ENCODE measurements around the gene GLIPR2. TPM values are rescaled to one million over a fixed set of nuclear protein-coding genes. Genes with fewer than 3 reads are reported as not detected.
"Not testable (repeated sequence)": the region's sequence is repeated elsewhere in the genome, so short reads cannot be mapped to it uniquely, and the experiment has no call there.

GLIPR2 gene
- total RNA-seq, 1 donor from 2014 or later, result 8.7 TPM

DNA sequence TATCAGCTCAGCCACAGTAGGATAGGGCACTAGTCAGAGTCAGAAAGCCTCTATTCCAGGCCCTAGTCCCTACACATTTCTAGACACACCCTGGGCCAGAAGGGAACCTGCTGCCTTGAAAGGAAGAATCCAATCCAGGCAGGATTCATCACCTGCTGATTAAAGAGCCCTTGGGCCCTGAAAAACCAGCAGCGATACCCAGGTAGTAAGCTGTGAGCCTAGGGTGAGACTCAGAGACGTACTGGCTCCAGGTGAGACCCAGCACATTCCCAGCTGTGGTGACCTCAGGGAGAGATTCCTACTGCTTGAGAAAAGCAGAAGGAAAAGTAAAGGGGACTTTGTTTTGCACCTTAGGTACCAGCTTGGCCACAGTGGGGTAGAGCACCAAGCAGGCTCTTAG is 37.3 kb downstream of the GLIPR2 start:
- H3K9me3 ChIP-seq (replicated peaks), result no peaks in the 10 kb centered on the region
- TF ChIP-seq CTCF (IDR thresholded peaks at IDR 0.05; ENCODE audit: borderline replicate concordance), result no peak
- no peak overlapping the region for H3K27ac ChIP-seq (replicated peaks)
- H3K4me3 ChIP-seq, result no peak overlapping the region
- H3K36me3 ChIP-seq, result no peaks in the 10 kb centered on the region
- H3K27me3 ChIP-seq (ENCODE audit: low read depth), result peaks cover 18% of the 10 kb centered on the region
- no peaks in the 10 kb centered on the region for H3K4me1 ChIP-seq
- no peak for DNase-seq
- intact Hi-C loops (cut with micrococcal nuclease), result no loop called here

DNA sequence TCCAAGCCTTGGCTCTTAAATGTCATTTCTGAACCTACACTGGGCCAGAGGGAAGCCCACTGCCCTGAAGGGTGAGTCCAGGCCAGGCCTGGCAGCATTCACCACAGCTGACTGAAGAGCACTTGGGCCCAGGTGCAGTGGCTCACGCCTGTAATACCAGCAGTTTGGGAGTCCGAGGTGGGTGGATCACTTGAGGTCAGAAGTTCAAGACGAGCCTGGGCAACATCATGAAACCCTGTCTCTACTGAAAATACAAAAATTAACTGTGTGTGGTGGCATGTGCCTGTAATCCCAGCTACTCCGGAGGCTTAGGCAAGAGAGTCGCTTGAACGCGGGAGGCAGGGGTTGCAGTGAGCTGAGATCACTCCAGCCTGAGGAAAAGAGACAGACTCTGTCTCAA is 37.7 kb downstream of the GLIPR2 start:
- H3K27ac ChIP-seq (replicated peaks), result no peak overlapping the region
- no peak for TF ChIP-seq CTCF (IDR thresholded peaks at IDR 0.05; ENCODE audit: borderline replicate concordance)
- intact Hi-C loops (cut with micrococcal nuclease), result no loop called here
- no peaks in the 10 kb centered on the region for H3K36me3 ChIP-seq
- no peak overlapping the region for H3K4me3 ChIP-seq
- no peaks in the 10 kb centered on the region for H3K4me1 ChIP-seq
- no peak for DNase-seq
- H3K27me3 ChIP-seq (ENCODE audit: low read depth), result peaks cover 14% of the 10 kb centered on the region
- H3K9me3 ChIP-seq (replicated peaks), result no peaks in the 10 kb centered on the region

GRCh38 chr9:36174731-36175130 is 38.2 kb downstream of the GLIPR2 start:
- intact Hi-C loops (cut with micrococcal nuclease), result no loop called here
- no peak for DNase-seq
- Histone ChIP-seq H3K27ac (replicated peaks) (no peak overlapping the region), H3K36me3 (no peaks in the 10 kb centered on the region), H3K4me1 (no peaks in the 10 kb centered on the region), H3K27me3 (ENCODE audit: low read depth) (peaks cover 11% of the 10 kb centered on the region), H3K4me3 (no peak overlapping the region), H3K9me3 (replicated peaks) (no peaks in the 10 kb centered on the region)
- TF ChIP-seq CTCF (IDR thresholded peaks at IDR 0.05; ENCODE audit: borderline replicate concordance), result no peak

DNA sequence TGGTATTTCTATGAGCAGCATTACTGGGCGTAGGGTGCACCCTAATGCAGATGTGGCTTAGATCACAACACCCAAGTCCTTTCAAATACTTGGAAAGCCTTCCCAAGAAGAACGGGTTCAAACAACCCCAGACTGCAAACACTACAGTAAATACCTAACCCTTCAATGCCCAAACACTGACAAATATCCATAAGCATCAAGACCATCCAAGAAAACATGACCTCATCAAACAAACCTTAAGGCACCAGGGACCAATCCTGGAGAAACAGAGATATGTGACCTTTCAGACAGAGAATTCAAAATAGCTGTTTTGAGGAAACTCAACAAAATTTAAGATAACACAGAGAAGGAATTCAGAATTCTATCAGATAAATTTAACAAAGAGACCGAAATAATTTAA is 38.7 kb downstream of the GLIPR2 start:
- H3K27ac ChIP-seq (replicated peaks); H3K4me1 ChIP-seq: not testable (repeated sequence)

DNA sequence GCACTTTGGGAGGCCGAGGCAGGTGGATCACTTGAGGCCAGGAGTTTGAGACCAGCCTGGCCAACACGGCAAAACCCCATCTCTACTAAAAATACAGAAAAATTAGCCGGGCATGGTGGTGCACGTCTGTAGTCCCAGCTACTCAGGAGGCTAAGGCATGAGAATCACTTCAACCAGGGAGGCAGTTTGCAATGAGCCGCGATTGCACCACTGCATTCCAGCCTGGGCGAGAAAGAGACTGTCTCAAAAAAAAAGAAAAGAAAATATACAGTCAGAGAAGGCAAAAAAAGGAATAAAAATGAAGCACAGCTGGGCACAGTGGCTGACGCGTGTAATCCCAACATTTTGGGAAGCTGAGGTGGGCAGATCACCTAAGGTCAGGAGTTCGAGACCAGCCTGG is 40.0 kb downstream of the GLIPR2 start:
- H3K4me1 ChIP-seq; H3K4me3 ChIP-seq; H3K27ac ChIP-seq (replicated peaks); intact Hi-C loops (cut with micrococcal nuclease); DNase-seq; H3K36me3 ChIP-seq; H3K27me3 ChIP-seq (ENCODE audit: low read depth); H3K9me3 ChIP-seq (replicated peaks): not testable (repeated sequence)

More for the DNA sequence above, 38.7 kb downstream of the GLIPR2 start:
- DNase-seq; H3K4me3 ChIP-seq; H3K9me3 ChIP-seq (replicated peaks); H3K36me3 ChIP-seq; intact Hi-C loops (cut with micrococcal nuclease): not testable (repeated sequence)
- H3K27me3 ChIP-seq (ENCODE audit: low read depth), result peaks cover 10% of the 10 kb centered on the region

DNA sequence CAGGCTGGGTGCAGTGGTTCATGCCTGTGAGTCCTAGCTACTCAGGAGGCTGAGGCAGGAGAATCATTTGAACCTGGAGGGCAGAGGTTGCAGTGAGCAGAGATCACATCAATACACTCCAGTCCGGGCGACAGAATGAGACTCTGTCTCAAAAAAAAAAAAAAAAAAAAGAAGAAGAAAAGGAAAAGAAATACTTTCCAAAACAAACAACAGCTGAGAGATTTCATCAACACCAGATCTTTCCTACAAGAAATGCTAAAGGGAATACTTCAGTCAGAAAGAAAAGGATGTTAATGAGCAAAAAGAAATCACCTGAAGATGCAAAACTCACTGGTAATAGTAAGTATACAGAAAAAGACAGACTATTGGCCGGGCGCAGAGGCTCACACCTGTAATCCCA is 41.0 kb downstream of the GLIPR2 start:
- no peaks in the 10 kb centered on the region for H3K9me3 ChIP-seq (replicated peaks)
- no peaks in the 10 kb centered on the region for H3K27me3 ChIP-seq (ENCODE audit: low read depth)
- no peak for TF ChIP-seq CTCF (IDR thresholded peaks at IDR 0.05; ENCODE audit: borderline replicate concordance)
- no peaks in the 10 kb centered on the region for H3K36me3 ChIP-seq
- no peak overlapping the region for H3K27ac ChIP-seq (replicated peaks)
- H3K4me3 ChIP-seq, result no peak overlapping the region
- H3K4me1 ChIP-seq, result no peaks in the 10 kb centered on the region
- DNase-seq, result no peak
- intact Hi-C loops (cut with micrococcal nuclease), result no loop called here

DNA sequence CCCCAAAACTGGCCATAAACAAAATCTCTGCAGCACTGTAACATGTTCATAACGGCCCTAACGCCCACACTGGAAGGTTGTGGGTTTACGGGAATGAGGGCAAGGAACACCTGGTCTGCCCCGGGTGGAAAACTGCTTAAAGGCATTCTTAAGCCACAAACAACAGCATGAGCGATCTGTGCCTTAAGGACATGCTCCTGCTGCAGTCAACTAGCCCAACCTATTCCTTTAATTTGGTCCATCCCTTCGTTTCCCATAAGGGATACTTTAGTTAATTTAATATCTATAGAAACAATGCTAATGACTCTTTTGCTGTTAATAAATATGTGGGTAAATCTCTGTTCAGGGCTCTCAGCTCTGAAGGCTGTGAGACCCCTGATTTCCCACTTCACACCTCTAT is 43.7 kb downstream of the GLIPR2 start:
- H3K27ac ChIP-seq (replicated peaks); DNase-seq; H3K4me3 ChIP-seq; intact Hi-C loops (cut with micrococcal nuclease); H3K36me3 ChIP-seq; H3K9me3 ChIP-seq (replicated peaks); H3K4me1 ChIP-seq; H3K27me3 ChIP-seq (ENCODE audit: low read depth): not testable (repeated sequence)

All from left ventricle myocardium inferior (tissue), 1 donor.